Gastrocnemius medialis (tissue), 4 donors: ENCODE data around the gene SGIP1. TPM values are rescaled to one million over a fixed set of nuclear protein-coding genes. Genes with fewer than 3 reads are reported as not detected.

Source experiments
- ATAC-seq, 2 donors: fragments of 150-250 bp; one replicate each; pipeline ENCODE4 v1.9.1; 2016
- DNase-seq, 2 donors: peaks; one replicate each; pipeline ENCODE4 v3.0.0-alpha.2; 2019
- H3K27ac ChIP-seq, 4 donors: fragments of 200-600 bp; sonication (generic); 1 replicate in 1 of 4; 2 replicates in 3 of 4; pipeline ENCODE4 v1.5.1; 2016 to 2018; ENCODE audit warnings: mild to moderate bottlenecking in 2 of 4, moderate library complexity in 1 of 4
- H3K27me3 ChIP-seq, 3 donors: fragments of 200-600 bp; sonication (generic) in 2 of 3; 1 replicate in 1 of 3; 2 replicates in 2 of 3; pipeline versions ENCODE4 v1.5.1 to v1.6.0; 2016 to 2019; ENCODE audit warnings: mild to moderate bottlenecking in 1 of 3, moderate library complexity in 1 of 3
- H3K36me3 ChIP-seq, 2 donors: fragments of 200-600 bp; sonication (generic) in 1 of 2; one replicate each; pipeline ENCODE4 v1.5.1; 2017 to 2018
- H3K4me1 ChIP-seq, 2 donors: fragments of 200-600 bp; sonication (generic) in 1 of 2; one replicate each; pipeline ENCODE4 v1.5.1; 2016 to 2017; ENCODE audit warnings: mild to moderate bottlenecking in 2 of 2
- H3K4me3 ChIP-seq, 4 donors: fragments of 200-600 bp; sonication (generic) in 3 of 4; 1 replicate in 1 of 4; 2 replicates in 3 of 4; pipeline ENCODE4 v1.5.1; 2016 to 2019; ENCODE audit warnings: mild to moderate bottlenecking in 2 of 4
- H3K9me3 ChIP-seq, 3 donors: fragments of 200-600 bp; sonication (generic) in 2 of 3; 1 replicate in 1 of 3; 2 replicates in 2 of 3; pipeline ENCODE4 v1.5.1; 2016 to 2019
- CTCF ChIP-seq, 5 experiments: fragments of 450-650 bp in 3 of 5; fragments of 200-600 bp in 2 of 5; sonication (generic) in 2 of 5; IDR thresholded peaks in 4 of 5; conservative IDR thresholded peaks in 1 of 5; 1 replicate in 4 of 5; 2 replicates in 1 of 5; pipeline ENCODE4 v1.5.1; 2016 to 2019; ENCODE audit warnings: antibody characterized with exemption in 5 of 5, mild to moderate bottlenecking in 3 of 5, moderate library complexity in 3 of 5
- POLR2A ChIP-seq, 2 donors: fragments of 450-650 bp; IDR thresholded peaks; one replicate each; pipeline ENCODE4 v1.6.1; 2017; ENCODE audit warnings: antibody characterized with exemption in 2 of 2, mild to moderate bottlenecking in 2 of 2, moderate library complexity in 2 of 2
- in situ Hi-C, 4 donors: fragments of 200-750 bp; cut with MboI; loops; one replicate each; pipeline versions ENCODE4 v1.15.0 to v1.8.0; 2017; ENCODE audit warnings: low sequenced_read_pairs in 4 of 4
- intact Hi-C: fragments of 100-400 bp; cut with DNase I; formaldehyde crosslinking; loops from one replicate; pipeline ENCODE4 v1.15.1; 2023; ENCODE audit warnings: low total_unique reads
- total RNA-seq, 4 donors: library from RNA; depleted of rRNA; stranded (reverse); fragments of >200 nt; gene quantifications; one replicate each; pipeline versions ENCODE4 v1.1.0 to v1.2.3, GENCODE V29; 2016

Gene SGIP1
- total RNA-seq, 4 donors from 2014 or later, result 2.5 to 7.1 (median 2.9) TPM

- H3K9me3 ChIP-seq, result no peaks in the 10 kb centered on the region
- no peak overlapping the region for H3K4me3 ChIP-seq
- in situ Hi-C loops (no loop called here), intact Hi-C loops (no loop called here)
- ATAC-seq (no peak), DNase-seq (no peak)
- TF ChIP-seq POLR2A (IDR thresholded peaks at IDR 0.05) (no peak), CTCF (IDR thresholded peaks at IDR 0.05 in 4 of 5, conservative IDR thresholded peaks at IDR 0.05 in 1 of 5) (no peak)
- peak overlapping the region in 1 of 4 donors; percentile 59 for H3K27ac ChIP-seq
- peaks cover 0 to 3% of the 10 kb centered on the region in 2 donors for H3K4me1 ChIP-seq
- H3K27me3 ChIP-seq, result no peaks in the 10 kb centered on the region
- no peaks in the 10 kb centered on the region for H3K36me3 ChIP-seq
Measured at GRCh38 chr1:66606362-66607065, 72.6 kb downstream of the SGIP1 start.

- DNase-seq (no peak), ATAC-seq (no peak)
- in situ Hi-C loops, result no loop called here
- H3K27me3 ChIP-seq, result no peaks in the 10 kb centered on the region
- H3K4me3 ChIP-seq, result no peak overlapping the region
- H3K9me3 ChIP-seq, result no peaks in the 10 kb centered on the region
- H3K36me3 ChIP-seq, result no peaks in the 10 kb centered on the region
- TF ChIP-seq POLR2A (IDR thresholded peaks at IDR 0.05), result no peak
- peak in 1 of 5 experiments; percentile 12 for TF ChIP-seq CTCF (IDR thresholded peaks at IDR 0.05 in 4 of 5, conservative IDR thresholded peaks at IDR 0.05 in 1 of 5)
- no peaks in the 10 kb centered on the region for H3K4me1 ChIP-seq
- no peak overlapping the region for H3K27ac ChIP-seq
- intact Hi-C loops, result no loop called here
Measured at GRCh38 chr1:66607458-66607857, 73.5 kb downstream of the SGIP1 start.

- no peak overlapping the region for H3K27ac ChIP-seq
- no peaks in the 10 kb centered on the region for H3K9me3 ChIP-seq
- no peaks in the 10 kb centered on the region for H3K27me3 ChIP-seq
- intact Hi-C loops (no loop called here), in situ Hi-C loops (no loop called here)
- DNase-seq (no peak), ATAC-seq (no peak)
- H3K4me3 ChIP-seq, result no peak overlapping the region
- TF ChIP-seq POLR2A (IDR thresholded peaks at IDR 0.05), result no peak
- no peak for TF ChIP-seq CTCF (IDR thresholded peaks at IDR 0.05 in 4 of 5, conservative IDR thresholded peaks at IDR 0.05 in 1 of 5)
- no peaks in the 10 kb centered on the region for H3K36me3 ChIP-seq
- no peaks in the 10 kb centered on the region for H3K4me1 ChIP-seq
Measured at GRCh38 chr1:66613187-66613586, 79.2 kb downstream of the SGIP1 start.

- intact Hi-C loops, result no loop called here
- Histone ChIP-seq H3K4me3 (no peak overlapping the region), H3K36me3 (no peaks in the 10 kb centered on the region), H3K27me3 (no peaks in the 10 kb centered on the region), H3K4me1 (no peaks in the 10 kb centered on the region), H3K27ac (no peak overlapping the region), H3K9me3 (no peaks in the 10 kb centered on the region)
- ATAC-seq, result no peak
- no peak for DNase-seq
- in situ Hi-C loops, result no loop called here
- TF ChIP-seq POLR2A (IDR thresholded peaks at IDR 0.05) (no peak), CTCF (IDR thresholded peaks at IDR 0.05 in 4 of 5, conservative IDR thresholded peaks at IDR 0.05 in 1 of 5) (no peak)
Measured at GRCh38 chr1:66617362-66618184, 83.6 kb downstream of the SGIP1 start.
